Lower leg skin (tissue), 3 donors: ENCODE data around the gene CDC14A.

ENCODE experiments used
- CTCF ChIP-seq, 3 donors: fragments of 450-650 bp; IDR thresholded peaks; one replicate each; pipeline ENCODE4 v1.5.1; 2016; ENCODE audit warnings: antibody characterized with exemption in 3 of 3, mild to moderate bottlenecking in 3 of 3, moderate library complexity in 2 of 3
- POLR2A ChIP-seq, 2 donors: fragments of 450-650 bp; IDR thresholded peaks; one replicate each; pipeline ENCODE4 v1.6.1; 2016 to 2017; ENCODE audit warnings: antibody characterized with exemption in 2 of 2, mild to moderate bottlenecking in 1 of 2, moderate library complexity in 1 of 2

- TF ChIP-seq CTCF (IDR thresholded peaks at IDR 0.05) (no peak), POLR2A (IDR thresholded peaks at IDR 0.05) (no peak)
Measured at GRCh38 chr1:100342348-100342747, 10.0 kb upstream of the CDC14A start.
